ENCODE data around the gene SOHLH1.

- no peak for TF ChIP-seq CTCF (IDR thresholded peaks at IDR 0.05; ENCODE audit: low read length)
- no peak for TF ChIP-seq EZH2 (IDR thresholded peaks at IDR 0.05; ENCODE audit: borderline replicate concordance, low read length)
These were observed 43.7 kb upstream of the SOHLH1 start for GRCh38 chr9:135743021-135743420.

Data from OCI-LY1 (cell line).